Kidney epithelial cell (primary cell): ENCODE data around the gene PTPRE. TPM values are rescaled to one million over a fixed set of nuclear protein-coding genes. Genes with fewer than 3 reads are reported as not detected.

Source experiments
- DNase-seq: peaks from one replicate; pipeline ENCODE4 v3.0.0-alpha.2; 2010; ENCODE audit warnings: low read depth
- H3K27me3 ChIP-seq: 2 replicates; pipeline ENCODE4 v1.6.0; 2011; ENCODE audit warnings: low read length; ENCODE audit not compliant: control insufficient read depth, insufficient read depth
- H3K36me3 ChIP-seq: 2 replicates; pipeline ENCODE4 v1.5.1; 2011; ENCODE audit warnings: low read length; ENCODE audit not compliant: control insufficient read depth, insufficient read depth
- H3K4me3 ChIP-seq: 2 replicates; pipeline ENCODE4 v1.5.1; 2011; ENCODE audit warnings: low read depth, mild to moderate bottlenecking, control low read depth, low read length
- CTCF ChIP-seq: IDR thresholded peaks from 2 replicates; pipeline ENCODE4 v1.5.1; 2011; ENCODE audit warnings: mild to moderate bottlenecking, moderate library complexity, low read length, control low read depth, inconsistent platforms; ENCODE audit not compliant: insufficient read depth, poor library complexity, severe bottlenecking
- total RNA-seq: library from RNA; depleted of rRNA; stranded (reverse); fragments of >200 nt; gene quantifications from 2 replicates; pipeline ENCODE4 v1.2.3, GENCODE V29; 2015

Gene PTPRE
- total RNA-seq, 1 donor from 2014 or later = 10.3 TPM

DNA sequence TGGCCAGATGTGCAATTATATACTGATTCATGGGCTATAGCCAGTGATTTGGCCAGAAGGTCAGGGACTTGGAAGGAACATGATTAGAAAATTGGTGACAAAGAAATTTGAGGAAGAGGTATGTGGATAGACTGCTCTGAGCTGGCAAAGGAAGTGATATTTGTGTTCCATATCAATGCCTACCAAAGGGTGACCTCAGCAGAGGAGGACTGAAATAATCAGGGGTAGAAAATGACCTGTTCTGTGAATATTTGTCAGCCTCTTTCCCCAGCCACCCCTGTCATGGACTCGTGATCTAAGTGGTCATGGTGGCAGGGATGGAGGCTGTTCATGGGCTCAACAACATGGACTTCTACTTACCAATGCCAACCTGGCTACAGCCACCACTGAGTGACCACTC, 47.0 kb downstream of the PTPRE start:
- no peaks in the 10 kb centered on the region for H3K27me3 ChIP-seq
- TF ChIP-seq CTCF = no peak
- H3K36me3 ChIP-seq = no peaks in the 10 kb centered on the region
- no peak for DNase-seq
- no peak overlapping the region for H3K4me3 ChIP-seq

- DNase-seq = no peak
Observed at GRCh38 chr10:127959428-127959827, 52.5 kb downstream of the PTPRE start.

DNA sequence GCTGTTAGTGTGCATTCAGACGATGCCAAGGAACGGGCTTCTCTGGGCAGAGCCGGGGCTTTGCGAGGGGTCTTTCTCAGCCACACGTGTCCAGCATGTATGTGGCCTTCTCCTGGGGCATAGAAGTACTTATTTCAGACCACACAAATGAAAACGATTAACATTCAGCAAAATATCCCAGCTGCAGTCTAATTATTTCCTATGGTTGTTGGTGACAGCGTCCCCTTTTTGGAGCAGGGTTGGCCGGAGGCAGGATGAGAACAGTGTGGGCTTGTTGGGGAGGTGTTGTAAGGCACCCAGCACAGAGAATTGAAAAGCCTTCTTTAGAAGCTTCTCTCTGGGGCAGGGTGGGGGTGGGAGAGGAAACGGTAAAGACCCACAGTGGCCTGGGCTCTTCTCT, 54.2 kb downstream of the PTPRE start:
- Histone ChIP-seq H3K36me3 (no peaks in the 10 kb centered on the region), H3K27me3 (no peaks in the 10 kb centered on the region), H3K4me3 (no peak overlapping the region)
- DNase-seq = no peak
- TF ChIP-seq CTCF = no peak

More at GRCh38 chr10:127959428-127959827, 52.5 kb downstream of the PTPRE start:
- no peak for TF ChIP-seq CTCF
- Histone ChIP-seq H3K36me3 (no peaks in the 10 kb centered on the region), H3K4me3 (no peak overlapping the region), H3K27me3 (no peaks in the 10 kb centered on the region)

DNA sequence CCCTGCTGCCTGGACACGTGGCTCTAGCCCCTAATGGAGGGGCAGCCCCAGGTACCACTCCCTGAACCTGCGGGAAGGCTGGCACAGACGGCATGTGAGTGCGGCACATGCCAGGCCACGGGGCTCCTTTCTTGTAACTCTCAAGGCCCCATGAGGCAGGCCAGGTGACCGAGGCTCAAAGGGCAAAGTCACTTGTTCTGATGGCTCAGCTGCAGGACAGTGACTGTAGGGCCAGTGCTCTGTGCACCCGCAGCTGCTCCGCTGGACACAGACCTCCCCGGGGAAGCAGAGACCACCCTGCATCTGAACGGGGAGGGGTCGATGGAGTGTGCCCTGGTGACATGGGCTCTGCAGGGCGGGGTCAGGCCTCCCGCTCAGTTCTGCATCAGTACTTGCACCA, 55.3 kb downstream of the PTPRE start:
- Histone ChIP-seq H3K27me3 (no peaks in the 10 kb centered on the region), H3K4me3 (no peak overlapping the region), H3K36me3 (no peaks in the 10 kb centered on the region)
- no peak for TF ChIP-seq CTCF
- DNase-seq = no peak

GRCh38 chr10:127963136-127963535, 56.2 kb downstream of the PTPRE start:
- DNase-seq = no peak
- no peaks in the 10 kb centered on the region for H3K36me3 ChIP-seq
- no peak for TF ChIP-seq CTCF
- no peaks in the 10 kb centered on the region for H3K27me3 ChIP-seq
- no peak overlapping the region for H3K4me3 ChIP-seq

- TF ChIP-seq CTCF = no peak
- no peak for DNase-seq
- Histone ChIP-seq H3K4me3 (no peak overlapping the region), H3K27me3 (no peaks in the 10 kb centered on the region), H3K36me3 (no peaks in the 10 kb centered on the region)
Observed at GRCh38 chr10:127964621-127965020, 57.7 kb downstream of the PTPRE start.
